HG03025 (cell line): Measurements from ENCODE around the gene COLEC12.

Experiments
- ATAC-seq: cut with Tn5 transposase; IDR thresholded peaks from one replicate; pipeline ENCODE4 v1.9.1; 2021; ENCODE audit warnings: mild to moderate bottlenecking, moderate library complexity; ENCODE audit not compliant: unreplicated experiment, low FRiP score

The COLEC12 gene

GRCh38 chr18:476251-476664, 24.2 kb downstream of the COLEC12 start:
- ATAC-seq: no peak

- ATAC-seq: no peak
Measured at GRCh38 chr18:475202-476031, 25.1 kb downstream of the COLEC12 start.

GRCh38 chr18:474416-474815, 26.1 kb downstream of the COLEC12 start:
- no peak for ATAC-seq

GRCh38 chr18:473802-474201, 26.7 kb downstream of the COLEC12 start:
- no peak for ATAC-seq

GRCh38 chr18:471716-472115, 28.8 kb downstream of the COLEC12 start:
- ATAC-seq: no peak

- ATAC-seq: no peak
Measured at GRCh38 chr18:470661-471501, 29.6 kb downstream of the COLEC12 start.

- no peak for ATAC-seq
Measured at GRCh38 chr18:468955-469790, 31.3 kb downstream of the COLEC12 start.

GRCh38 chr18:463827-464541, 36.5 kb downstream of the COLEC12 start:
- no peak for ATAC-seq

- ATAC-seq: no peak
Measured at GRCh38 chr18:463403-463802, 37.1 kb downstream of the COLEC12 start.

- no peak for ATAC-seq
Measured at GRCh38 chr18:461762-462161, 38.7 kb downstream of the COLEC12 start.

GRCh38 chr18:460791-461190, 39.7 kb downstream of the COLEC12 start:
- no peak for ATAC-seq

- ATAC-seq: no peak
Measured at GRCh38 chr18:459814-460593, 40.5 kb downstream of the COLEC12 start.

GRCh38 chr18:457521-458412, 42.7 kb downstream of the COLEC12 start:
- no peak for ATAC-seq

- ATAC-seq: no peak
Measured at GRCh38 chr18:457140-457519, 43.4 kb downstream of the COLEC12 start.

- ATAC-seq: no peak
Measured at GRCh38 chr18:456361-457139, 44.0 kb downstream of the COLEC12 start.

GRCh38 chr18:453400-453799, 47.1 kb downstream of the COLEC12 start:
- ATAC-seq: no peak

GRCh38 chr18:452816-453215, 47.7 kb downstream of the COLEC12 start:
- no peak for ATAC-seq

- no peak for ATAC-seq
Measured at GRCh38 chr18:449374-449773, 51.1 kb downstream of the COLEC12 start.
